H9 (cell line): ENCODE data around the gene WASF3. TPM values are rescaled to one million over a fixed set of nuclear protein-coding genes. Genes with fewer than 3 reads are reported as not detected.

Experiments
- DNase-seq: peaks from one replicate; pipeline ENCODE4 v3.0.0-alpha.2; 2017
- H2AFZ ChIP-seq: one replicate; pipeline ENCODE4 v1.6.1; 2013; ENCODE audit warnings: mild to moderate bottlenecking, low read length, control low read depth, moderate library complexity
- H2AK5ac ChIP-seq: 2 replicates; pipeline ENCODE4 v1.6.1; 2013; ENCODE audit warnings: low read length, control low read depth, mixed read lengths; ENCODE audit not compliant: insufficient read length
- H2BK120ac ChIP-seq: one replicate; pipeline ENCODE4 v1.6.1; 2013; ENCODE audit warnings: low read depth, mild to moderate bottlenecking, low read length, control low read depth, inconsistent platforms; ENCODE audit not compliant: poor library complexity, severe bottlenecking
- H2BK12ac ChIP-seq: 2 replicates; pipeline ENCODE4 v1.6.1; 2013; ENCODE audit warnings: low read length, control low read depth, mixed read lengths, low read depth; ENCODE audit not compliant: insufficient read length
- H2BK15ac ChIP-seq: 2 replicates; pipeline ENCODE4 v1.6.1; 2013; ENCODE audit warnings: low read depth, low read length, control low read depth
- H2BK20ac ChIP-seq: one replicate; pipeline ENCODE4 v1.6.1; 2013; ENCODE audit warnings: low read depth, mild to moderate bottlenecking, low read length, control low read depth, inconsistent platforms; ENCODE audit not compliant: poor library complexity, severe bottlenecking
- H2BK5ac ChIP-seq: 2 replicates; pipeline ENCODE4 v1.6.1; 2013; ENCODE audit warnings: low read length, control low read depth, mixed read lengths; ENCODE audit not compliant: insufficient read length
- H3K14ac ChIP-seq: 2 replicates; pipeline ENCODE4 v1.6.1; 2013; ENCODE audit warnings: low read length, control low read depth; ENCODE audit not compliant: insufficient read depth
- H3K18ac ChIP-seq: 2 replicates; pipeline ENCODE4 v1.6.1; 2013; ENCODE audit warnings: low read depth, mild to moderate bottlenecking, mixed read lengths, low read length, control low read depth; ENCODE audit not compliant: insufficient read length
- H3K23ac ChIP-seq: 2 replicates; pipeline ENCODE4 v1.6.1; 2013; ENCODE audit warnings: low read length, control low read depth, mixed read lengths, low read depth; ENCODE audit not compliant: insufficient read length
- H3K23me2 ChIP-seq: 2 replicates; pipeline ENCODE4 v1.6.1; 2013; ENCODE audit warnings: low read depth, mild to moderate bottlenecking, mixed read lengths, low read length, control low read depth; ENCODE audit not compliant: insufficient read length, poor library complexity, severe bottlenecking
- H3K27ac ChIP-seq: 2 replicates; pipeline ENCODE4 v1.5.1; 2013; ENCODE audit warnings: low read length, control low read depth, mixed read lengths, low read depth; ENCODE audit not compliant: insufficient read length
- H3K27me3 ChIP-seq: 2 replicates; pipeline ENCODE4 v1.6.1; 2013; ENCODE audit warnings: low read length, control low read depth, inconsistent platforms; ENCODE audit not compliant: insufficient read depth
- H3K4ac ChIP-seq: 2 replicates; pipeline ENCODE4 v1.6.1; 2013; ENCODE audit warnings: low read depth, mild to moderate bottlenecking, control low read depth, inconsistent platforms, low read length, moderate library complexity
- H3K4me1 ChIP-seq: 2 replicates; pipeline ENCODE4 v1.6.1; 2013; ENCODE audit warnings: low read length, control low read depth, inconsistent platforms; ENCODE audit not compliant: insufficient read depth
- H3K4me2 ChIP-seq: 2 replicates; pipeline ENCODE4 v1.6.1; 2013; ENCODE audit warnings: low read length, control low read depth, mixed read lengths; ENCODE audit not compliant: insufficient read length, insufficient read depth
- H3K56ac ChIP-seq: 2 replicates; pipeline ENCODE4 v1.6.1; 2013; ENCODE audit warnings: low read depth, mild to moderate bottlenecking, mixed read lengths, low read length, control low read depth; ENCODE audit not compliant: insufficient read length
- H3K79me1 ChIP-seq: 2 replicates; pipeline ENCODE4 v1.6.1; 2013; ENCODE audit warnings: low read depth, mild to moderate bottlenecking, moderate library complexity, low read length, control low read depth, inconsistent platforms; ENCODE audit not compliant: insufficient read depth, poor library complexity, severe bottlenecking
- H3K79me2 ChIP-seq: 2 replicates; pipeline ENCODE4 v1.6.1; 2013; ENCODE audit warnings: low read length, control low read depth, inconsistent platforms; ENCODE audit not compliant: insufficient read depth
- H3K9ac ChIP-seq: 2 replicates; pipeline ENCODE4 v1.6.1; 2013; ENCODE audit warnings: low read length, control low read depth, mixed read lengths; ENCODE audit not compliant: insufficient read length; ENCODE audit errors: extremely low read depth
- H3K9me3 ChIP-seq: one replicate; pipeline ENCODE4 v1.6.1; 2013; ENCODE audit warnings: low read depth, low read length, inconsistent platforms; ENCODE audit not compliant: control insufficient read depth
- H3T11ph ChIP-seq: one replicate; pipeline ENCODE4 v1.6.1; 2013; ENCODE audit warnings: mild to moderate bottlenecking, low read length, control low read depth, inconsistent platforms
- H4K20me1 ChIP-seq: one replicate; pipeline ENCODE4 v1.6.1; 2013; ENCODE audit not compliant: control insufficient read depth, insufficient read length, insufficient read depth
- H4K5ac ChIP-seq: 2 replicates; pipeline ENCODE4 v1.6.1; 2013; ENCODE audit warnings: low read depth, mild to moderate bottlenecking, mixed read lengths, low read length, control low read depth; ENCODE audit not compliant: insufficient read length
- H4K8ac ChIP-seq: replicated peaks from 2 replicates; pipeline ENCODE4 v1.6.1; 2013; ENCODE audit warnings: low read length, control low read depth, mixed read lengths, low read depth; ENCODE audit not compliant: insufficient read length
- H4K91ac ChIP-seq: 2 replicates; pipeline ENCODE4 v1.6.1; 2013; ENCODE audit warnings: low read depth, mild to moderate bottlenecking, moderate library complexity, mixed read lengths, low read length, control low read depth; ENCODE audit not compliant: insufficient read length
- H3K27ac Mint-ChIP-seq, 3 experiments: 2 replicates in 2 of 3; 3 replicates in 1 of 3; pipeline ENCODE4 v1.8.0; 2020 to 2021; ENCODE audit warnings: mixed read lengths in 3 of 3, mild to moderate bottlenecking in 1 of 3, moderate library complexity in 1 of 3
- H3K27me3 Mint-ChIP-seq: 2 replicates; pipeline ENCODE4 v1.8.0; 2021; ENCODE audit warnings: low read depth, mild to moderate bottlenecking, moderate library complexity, mixed read lengths
- H3K36me3 Mint-ChIP-seq, 3 experiments: 2 replicates in 2 of 3; 3 replicates in 1 of 3; pipeline ENCODE4 v1.8.0; 2020 to 2021; ENCODE audit warnings: low read depth in 3 of 3, mixed read lengths in 3 of 3; ENCODE audit not compliant: insufficient read depth in 1 of 3
- H3K4me1 Mint-ChIP-seq, 2 experiments: 2 replicates each; pipeline ENCODE4 v1.8.0; 2020; ENCODE audit warnings: mixed read lengths in 2 of 2
- H3K4me3 Mint-ChIP-seq, 2 experiments: 2 replicates in 1 of 2; 3 replicates in 1 of 2; pipeline ENCODE4 v1.8.0; 2020 to 2021; ENCODE audit warnings: mild to moderate bottlenecking in 2 of 2, mixed read lengths in 2 of 2, moderate library complexity in 1 of 2
- H3K9me3 Mint-ChIP-seq, 2 experiments: 2 replicates in 1 of 2; 3 replicates in 1 of 2; pipeline ENCODE4 v1.8.0; 2020; ENCODE audit warnings: mild to moderate bottlenecking in 2 of 2, mixed read lengths in 2 of 2, moderate library complexity in 1 of 2
- WGBS: extraction: QIAGEN DNeasy Blood & Tissue Kit; methylation state at CpG from one replicate; pipeline ENCODE4 v1.1.7; 2013; ENCODE audit warnings: missing lambda C conversion rate, low lambda C conversion rate, mixed read lengths; ENCODE audit not compliant: insufficient read length; ENCODE audit errors: extremely low coverage; 5-methylcytosine and 5-hydroxymethylcytosine counted together
- total RNA-seq: library from RNA; stranded (reverse); gene quantifications from 2 replicates; pipeline ENCODE4 v1.2.1, GENCODE V29; 2021
- TF ChIP-seq, protein P1 (sequence below): fragments of 200-600 bp; sonication (generic); conservative IDR thresholded peaks from 3 replicates; pipeline ENCODE4 v1.8.0; 2021; ENCODE audit warnings: antibody characterized with exemption, mild to moderate bottlenecking

The WASF3 gene
- total RNA-seq, 1 experiment from 2014 or later: 22.2 TPM

DNA sequence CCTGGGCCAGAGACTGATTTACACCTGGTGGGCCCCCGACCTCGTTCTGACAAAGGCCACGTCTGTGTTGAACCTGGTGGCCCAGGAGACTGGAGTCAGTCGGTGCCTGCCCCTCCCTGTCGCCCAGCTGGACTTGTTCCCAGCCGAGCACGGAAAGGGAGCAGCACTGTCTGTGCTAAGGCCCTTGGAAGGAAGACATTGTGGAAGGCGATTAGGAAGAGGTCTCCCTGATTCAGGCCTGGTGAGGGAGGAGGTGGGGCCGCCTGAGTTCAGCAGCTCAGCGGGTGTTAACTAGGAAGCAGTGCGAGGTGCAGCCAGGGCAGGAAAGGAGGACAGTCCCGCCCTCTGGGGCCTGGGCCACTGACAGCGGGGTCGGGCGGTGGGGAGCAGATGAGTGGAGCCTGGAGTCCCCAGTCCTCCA lies 138.4 kb downstream of the WASF3 start:
- no peak overlapping the region for H3K9ac ChIP-seq
- H4K5ac ChIP-seq: no peak overlapping the region
- H3K4ac ChIP-seq: no peak overlapping the region
- TF ChIP-seq, protein P1, sequence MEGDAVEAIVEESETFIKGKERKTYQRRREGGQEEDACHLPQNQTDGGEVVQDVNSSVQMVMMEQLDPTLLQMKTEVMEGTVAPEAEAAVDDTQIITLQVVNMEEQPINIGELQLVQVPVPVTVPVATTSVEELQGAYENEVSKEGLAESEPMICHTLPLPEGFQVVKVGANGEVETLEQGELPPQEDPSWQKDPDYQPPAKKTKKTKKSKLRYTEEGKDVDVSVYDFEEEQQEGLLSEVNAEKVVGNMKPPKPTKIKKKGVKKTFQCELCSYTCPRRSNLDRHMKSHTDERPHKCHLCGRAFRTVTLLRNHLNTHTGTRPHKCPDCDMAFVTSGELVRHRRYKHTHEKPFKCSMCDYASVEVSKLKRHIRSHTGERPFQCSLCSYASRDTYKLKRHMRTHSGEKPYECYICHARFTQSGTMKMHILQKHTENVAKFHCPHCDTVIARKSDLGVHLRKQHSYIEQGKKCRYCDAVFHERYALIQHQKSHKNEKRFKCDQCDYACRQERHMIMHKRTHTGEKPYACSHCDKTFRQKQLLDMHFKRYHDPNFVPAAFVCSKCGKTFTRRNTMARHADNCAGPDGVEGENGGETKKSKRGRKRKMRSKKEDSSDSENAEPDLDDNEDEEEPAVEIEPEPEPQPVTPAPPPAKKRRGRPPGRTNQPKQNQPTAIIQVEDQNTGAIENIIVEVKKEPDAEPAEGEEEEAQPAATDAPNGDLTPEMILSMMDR: no peak
- H3K9me3 Mint-ChIP-seq: no peaks in the 10 kb centered on the region; a peak in 1 of 5 replicates
- no CpG with 5 or more reads among the region's 15 CpGs for WGBS
- no peak overlapping the region for H4K8ac ChIP-seq
- H3K4me1 ChIP-seq: no peaks in the 10 kb centered on the region
- DNase-seq: no peak
- peaks cover 14 to 17% of the 10 kb centered on the region in 2 experiments for H3K4me1 Mint-ChIP-seq
- H3K27ac Mint-ChIP-seq: peak overlapping the region in 2 of 3 experiments; percentile 61 to 94; a peak in 3 of 7 replicates
- H2BK15ac ChIP-seq: no peak overlapping the region
- H3K4me3 Mint-ChIP-seq: no peak overlapping the region
- H3K9me3 ChIP-seq: no peaks in the 10 kb centered on the region
- H3K27me3 Mint-ChIP-seq: peaks cover 15% of the 10 kb centered on the region
- H2AK5ac ChIP-seq: no peak overlapping the region
- H3K36me3 Mint-ChIP-seq: peaks cover 0 to 4% (median 0%) of the 10 kb centered on the region in 3 experiments; a peak in 4 of 7 replicates
- H4K20me1 ChIP-seq: no peaks in the 10 kb centered on the region
- peak overlapping the region; percentile 54; the same call in 1 of the 2 replicates for H3K14ac ChIP-seq
- H3K18ac ChIP-seq: no peak overlapping the region
- no peak overlapping the region for H2BK20ac ChIP-seq
- H3K56ac ChIP-seq: no peak overlapping the region
- H3K4me2 ChIP-seq: no peak overlapping the region
- no peak overlapping the region for H3T11ph ChIP-seq
- no peak overlapping the region for H4K91ac ChIP-seq
- H2AFZ ChIP-seq: no peak overlapping the region
- H3K27me3 ChIP-seq: no peaks in the 10 kb centered on the region
- no peak overlapping the region for H3K27ac ChIP-seq
- no peak overlapping the region for H2BK5ac ChIP-seq
- no peak overlapping the region for H2BK12ac ChIP-seq
- H3K79me1 ChIP-seq: no peaks in the 10 kb centered on the region
- no peaks in the 10 kb centered on the region for H3K79me2 ChIP-seq
- no peak overlapping the region for H2BK120ac ChIP-seq
- no peaks in the 10 kb centered on the region for H3K23me2 ChIP-seq
- no peak overlapping the region for H3K23ac ChIP-seq
